Measurements from ENCODE around the gene DLX5. TPM values are rescaled to one million over a fixed set of nuclear protein-coding genes. Genes with fewer than 3 reads are reported as not detected.

Gene DLX5
- total RNA-seq, 2 experiments from 2014 or later = not detected

- no peak for DNase-seq
- Mint-ChIP-seq H3K4me3 (no peak overlapping the region), H3K9me3 (peaks cover 2% of the 10 kb centered on the region), H3K36me3 (no peaks in the 10 kb centered on the region), H3K27ac (no peak overlapping the region), H3K27me3 (peaks cover 99% of the 10 kb centered on the region), H3K4me1 (peaks cover 18% of the 10 kb centered on the region)
Observed at GRCh38 chr7:97003262-97004246, 21.1 kb downstream of the DLX5 start.

GRCh38 chr7:97002555-97003261, 21.9 kb downstream of the DLX5 start:
- H3K27me3 Mint-ChIP-seq = peaks cover 99% of the 10 kb centered on the region
- no peak overlapping the region for H3K27ac Mint-ChIP-seq
- no peaks in the 10 kb centered on the region for H3K36me3 Mint-ChIP-seq
- no peak overlapping the region for H3K4me3 Mint-ChIP-seq
- H3K9me3 Mint-ChIP-seq = peaks cover 2% of the 10 kb centered on the region
- H3K4me1 Mint-ChIP-seq = peaks cover 18% of the 10 kb centered on the region
- no peak for DNase-seq

GRCh38 chr7:97001656-97002554, 22.7 kb downstream of the DLX5 start:
- DNase-seq = no peak
- Mint-ChIP-seq H3K27ac (no peak overlapping the region), H3K9me3 (peaks cover 3% of the 10 kb centered on the region), H3K4me3 (no peak overlapping the region), H3K36me3 (peaks cover 1% of the 10 kb centered on the region), H3K4me1 (peaks cover 18% of the 10 kb centered on the region), H3K27me3 (peaks cover 99% of the 10 kb centered on the region)

- Mint-ChIP-seq H3K4me3 (no peak overlapping the region), H3K36me3 (peaks cover 3% of the 10 kb centered on the region), H3K27me3 (peaks cover 100% of the 10 kb centered on the region), H3K27ac (no peak overlapping the region), H3K9me3 (peaks cover 5% of the 10 kb centered on the region), H3K4me1 (peaks cover 17% of the 10 kb centered on the region)
- DNase-seq = no peak
Observed at GRCh38 chr7:97001221-97001620, 23.4 kb downstream of the DLX5 start.

- no peak overlapping the region for H3K4me3 Mint-ChIP-seq
- peaks cover 3% of the 10 kb centered on the region for H3K36me3 Mint-ChIP-seq
- no peak overlapping the region for H3K27ac Mint-ChIP-seq
- H3K9me3 Mint-ChIP-seq = peaks cover 5% of the 10 kb centered on the region
- no peak for DNase-seq
- H3K27me3 Mint-ChIP-seq = peaks cover 100% of the 10 kb centered on the region
- H3K4me1 Mint-ChIP-seq = peaks cover 8% of the 10 kb centered on the region
Observed at GRCh38 chr7:96998744-96999143, 25.9 kb downstream of the DLX5 start.

GRCh38 chr7:96998333-96998732, 26.3 kb downstream of the DLX5 start:
- Mint-ChIP-seq H3K4me1 (peaks cover 8% of the 10 kb centered on the region), H3K4me3 (no peak overlapping the region), H3K27ac (no peak overlapping the region), H3K36me3 (peaks cover 3% of the 10 kb centered on the region), H3K9me3 (peaks cover 5% of the 10 kb centered on the region), H3K27me3 (peaks cover 100% of the 10 kb centered on the region)
- DNase-seq = no peak

- H3K9me3 Mint-ChIP-seq = peaks cover 9% of the 10 kb centered on the region
- no peak overlapping the region for H3K27ac Mint-ChIP-seq
- peaks cover 100% of the 10 kb centered on the region for H3K27me3 Mint-ChIP-seq
- peaks cover 8% of the 10 kb centered on the region for H3K4me1 Mint-ChIP-seq
- H3K4me3 Mint-ChIP-seq = no peak overlapping the region
- DNase-seq = no peak
- H3K36me3 Mint-ChIP-seq = peaks cover 8% of the 10 kb centered on the region
Observed at GRCh38 chr7:96997512-96998032, 27.1 kb downstream of the DLX5 start.

GRCh38 chr7:96996958-96997511, 27.6 kb downstream of the DLX5 start:
- H3K27me3 Mint-ChIP-seq = peaks cover 100% of the 10 kb centered on the region

GRCh38 chr7:96996111-96996957, 28.3 kb downstream of the DLX5 start:
- no peak overlapping the region for H3K27ac Mint-ChIP-seq
- H3K4me3 Mint-ChIP-seq = no peak overlapping the region
- H3K4me1 Mint-ChIP-seq = peaks cover 14% of the 10 kb centered on the region
- H3K9me3 Mint-ChIP-seq = peaks cover 11% of the 10 kb centered on the region
- H3K36me3 Mint-ChIP-seq = peaks cover 8% of the 10 kb centered on the region
- peaks cover 100% of the 10 kb centered on the region for H3K27me3 Mint-ChIP-seq
- DNase-seq = no peak

More at GRCh38 chr7:96996958-96997511, 27.6 kb downstream of the DLX5 start:
- H3K4me3 Mint-ChIP-seq = no peak overlapping the region
- peaks cover 12% of the 10 kb centered on the region for H3K4me1 Mint-ChIP-seq
- peaks cover 10% of the 10 kb centered on the region for H3K9me3 Mint-ChIP-seq
- DNase-seq = no peak
- H3K36me3 Mint-ChIP-seq = peaks cover 8% of the 10 kb centered on the region
- no peak overlapping the region for H3K27ac Mint-ChIP-seq

- peaks cover 8% of the 10 kb centered on the region for H3K36me3 Mint-ChIP-seq
- no peak overlapping the region for H3K27ac Mint-ChIP-seq
- peaks cover 98% of the 10 kb centered on the region for H3K27me3 Mint-ChIP-seq
- H3K4me3 Mint-ChIP-seq = no peak overlapping the region
- H3K4me1 Mint-ChIP-seq = peaks cover 14% of the 10 kb centered on the region
- peaks cover 11% of the 10 kb centered on the region for H3K9me3 Mint-ChIP-seq
- no peak for DNase-seq
Observed at GRCh38 chr7:96995406-96996110, 29.1 kb downstream of the DLX5 start.

GRCh38 chr7:96993980-96994379, 30.7 kb downstream of the DLX5 start:
- Mint-ChIP-seq H3K36me3 (peaks cover 8% of the 10 kb centered on the region), H3K4me3 (no peak overlapping the region), H3K27me3 (peaks cover 96% of the 10 kb centered on the region), H3K9me3 (peaks cover 11% of the 10 kb centered on the region), H3K27ac (no peak overlapping the region), H3K4me1 (peaks cover 13% of the 10 kb centered on the region)
- no peak for DNase-seq

GRCh38 chr7:96993094-96993865, 31.4 kb downstream of the DLX5 start:
- H3K9me3 Mint-ChIP-seq = peaks cover 11% of the 10 kb centered on the region
- peaks cover 96% of the 10 kb centered on the region for H3K27me3 Mint-ChIP-seq
- H3K4me3 Mint-ChIP-seq = no peak overlapping the region
- peaks cover 8% of the 10 kb centered on the region for H3K36me3 Mint-ChIP-seq
- no peak for DNase-seq
- no peak overlapping the region for H3K27ac Mint-ChIP-seq
- peaks cover 11% of the 10 kb centered on the region for H3K4me1 Mint-ChIP-seq
